Immature natural killer cell (primary cell): ENCODE results near the gene INSYN1. TPM values are rescaled to one million over a fixed set of nuclear protein-coding genes. Genes with fewer than 3 reads are reported as not detected.
"Not testable (repeated sequence)": the region's sequence is repeated elsewhere in the genome, so short reads cannot be mapped to it uniquely, and the experiment has no call there.

Experiments used
- DNase-seq, 3 donors: peaks; one replicate each; pipeline ENCODE4 v3.0.0; 2022; ENCODE audit warnings: mixed read lengths in 1 of 3
- H3K27ac Mint-ChIP-seq, 6 donors: one replicate each; pipeline ENCODE4 v1.8.0; 2020; ENCODE audit warnings: mixed read lengths in 6 of 6, mild to moderate bottlenecking in 5 of 6, inconsistent platforms in 4 of 6, moderate library complexity in 3 of 6
- H3K27me3 Mint-ChIP-seq, 3 donors: one replicate each; pipeline ENCODE4 v1.8.0; 2020 to 2021; ENCODE audit warnings: low read depth in 3 of 3, mild to moderate bottlenecking in 3 of 3, mixed read lengths in 3 of 3, moderate library complexity in 3 of 3, inconsistent platforms in 1 of 3
- H3K36me3 Mint-ChIP-seq, 3 donors: one replicate each; pipeline ENCODE4 v1.8.0; 2020; ENCODE audit warnings: mixed read lengths in 3 of 3, inconsistent platforms in 2 of 3, mild to moderate bottlenecking in 2 of 3
- H3K4me1 Mint-ChIP-seq, 2 donors: one replicate each; pipeline ENCODE4 v1.8.0; 2020; ENCODE audit warnings: inconsistent platforms in 2 of 2, mild to moderate bottlenecking in 2 of 2, mixed read lengths in 2 of 2, moderate library complexity in 1 of 2
- H3K4me3 Mint-ChIP-seq, 5 donors: one replicate each; pipeline ENCODE4 v1.8.0; 2020; ENCODE audit warnings: mild to moderate bottlenecking in 5 of 5, mixed read lengths in 5 of 5, inconsistent platforms in 3 of 5, moderate library complexity in 3 of 5
- H3K9me3 Mint-ChIP-seq, 6 donors: one replicate each; pipeline ENCODE4 v1.8.0; 2020; ENCODE audit warnings: mild to moderate bottlenecking in 6 of 6, mixed read lengths in 6 of 6, inconsistent platforms in 4 of 6, moderate library complexity in 3 of 6
- polyA plus RNA-seq, 3 donors: library from polyadenylated mRNA; unstranded; fragments of 300-500 nt; fragmentation: Illumina TruSeq; gene quantifications; one replicate each; pipeline ENCODE4 v1.2.3, GENCODE V29; 2021

The INSYN1 gene
- polyA plus RNA-seq, 3 donors from 2014 or later, result not detected

DNA sequence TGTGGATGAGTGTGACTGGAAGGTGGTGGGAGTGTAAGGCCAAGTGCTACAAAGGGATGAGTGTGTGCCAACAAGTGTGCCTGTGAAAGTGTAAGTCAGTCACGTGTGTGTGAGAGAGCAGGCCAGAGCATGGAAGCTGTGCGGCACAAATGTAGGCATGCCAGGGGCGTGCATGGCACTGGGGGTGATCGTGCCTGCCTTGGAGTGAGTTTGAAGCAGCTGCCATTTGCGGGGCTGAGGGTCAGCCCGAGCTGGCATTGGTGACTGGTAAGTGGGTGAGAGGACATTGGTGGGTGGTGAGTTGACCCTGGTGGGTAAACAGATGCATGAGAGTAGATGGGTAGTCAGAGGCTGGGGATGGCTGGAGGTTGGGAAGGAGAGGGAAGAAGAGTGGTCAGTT is 44.5 kb downstream of the INSYN1 start:
- Mint-ChIP-seq H3K4me3 (no peak overlapping the region), H3K9me3 (no peaks in the 10 kb centered on the region), H3K27ac (no peak overlapping the region), H3K27me3 (peaks cover 0 to 10% (median 4%) of the 10 kb centered on the region in 3 donors), H3K4me1 (no peaks in the 10 kb centered on the region), H3K36me3 (no peaks in the 10 kb centered on the region)
- DNase-seq, result no peak

DNA sequence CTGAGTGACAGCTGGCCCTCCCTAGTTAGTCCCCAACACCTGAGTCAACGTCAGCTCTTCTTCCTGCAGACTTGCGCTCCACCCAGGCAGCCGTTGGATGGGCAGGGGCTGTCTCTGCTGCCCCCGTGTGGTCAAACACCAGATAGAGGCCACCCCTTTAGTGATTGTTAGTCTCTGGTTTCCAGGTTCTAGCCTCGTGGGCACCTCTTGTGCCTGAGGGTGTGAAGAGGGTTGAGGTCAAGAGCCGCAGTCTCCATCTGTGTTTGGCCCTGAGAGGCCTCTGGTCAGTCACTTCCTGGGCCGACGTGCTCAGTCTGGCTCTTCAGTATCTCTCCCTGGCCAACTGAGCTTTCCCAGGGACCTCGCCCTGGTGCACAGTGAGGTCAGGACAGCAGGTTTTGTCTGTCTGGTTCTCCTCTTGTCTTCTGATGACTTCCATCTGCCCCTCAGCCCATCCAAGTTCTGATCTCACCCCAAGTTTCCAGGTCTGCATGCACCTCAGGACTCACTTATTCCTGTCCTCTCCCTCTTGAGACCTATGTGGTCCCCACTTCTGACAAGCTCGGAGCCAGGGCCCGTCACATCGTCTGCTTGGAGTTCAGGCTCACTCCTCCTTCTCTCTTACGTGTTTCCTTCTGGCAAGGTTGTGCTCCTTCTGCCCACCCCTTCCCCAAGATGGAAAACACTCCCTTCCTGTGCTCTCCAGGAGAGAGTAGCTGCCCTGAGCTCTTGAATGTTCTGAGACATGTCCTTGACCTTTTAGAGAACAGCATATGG is 48.1 kb downstream of the INSYN1 start:
- Mint-ChIP-seq H3K9me3 (peaks cover 0 to 2% (median 0%) of the 10 kb centered on the region in 6 donors), H3K27ac (no peak overlapping the region), H3K4me3 (no peak overlapping the region), H3K4me1 (no peaks in the 10 kb centered on the region), H3K27me3 (peaks cover 2 to 10% (median 10%) of the 10 kb centered on the region in 3 donors), H3K36me3 (no peaks in the 10 kb centered on the region)
- peak; percentile 13 to 36 (median 19) for DNase-seq

DNA sequence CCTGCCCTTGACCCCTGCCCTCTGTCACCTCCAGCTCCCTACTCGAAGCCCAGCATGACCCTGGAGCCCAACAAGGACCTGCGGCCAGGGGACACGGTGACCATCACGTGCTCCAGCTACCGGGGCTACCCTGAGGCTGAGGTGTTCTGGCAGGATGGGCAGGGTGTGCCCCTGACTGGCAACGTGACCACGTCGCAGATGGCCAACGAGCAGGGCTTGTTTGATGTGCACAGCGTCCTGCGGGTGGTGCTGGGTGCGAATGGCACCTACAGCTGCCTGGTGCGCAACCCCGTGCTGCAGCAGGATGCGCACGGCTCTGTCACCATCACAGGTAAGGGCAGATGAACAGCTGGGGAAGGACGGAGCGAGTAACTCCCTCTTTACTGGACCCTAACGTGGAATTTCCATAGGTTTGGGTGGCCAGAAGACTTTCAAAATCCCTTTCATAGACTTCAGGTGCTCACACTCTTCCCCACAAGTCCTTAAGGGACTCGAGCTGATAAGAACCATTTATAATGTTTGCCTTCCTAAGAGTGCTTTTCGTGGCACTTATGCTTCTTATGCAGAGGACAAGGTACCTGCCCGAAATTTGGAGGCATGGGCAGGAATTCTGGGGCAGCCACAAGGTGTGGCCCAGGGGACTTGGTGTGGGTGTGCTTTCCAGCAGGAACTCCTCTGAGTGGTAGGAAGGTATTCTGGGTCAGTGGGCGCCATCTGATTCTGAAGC is 48.8 kb downstream of the INSYN1 start:
- H3K9me3 Mint-ChIP-seq, H3K36me3 Mint-ChIP-seq, H3K27ac Mint-ChIP-seq, H3K4me3 Mint-ChIP-seq, DNase-seq, H3K4me1 Mint-ChIP-seq: not testable (repeated sequence)
- H3K27me3 Mint-ChIP-seq, result peaks cover 2 to 10% (median 6%) of the 10 kb centered on the region in 3 donors

DNA sequence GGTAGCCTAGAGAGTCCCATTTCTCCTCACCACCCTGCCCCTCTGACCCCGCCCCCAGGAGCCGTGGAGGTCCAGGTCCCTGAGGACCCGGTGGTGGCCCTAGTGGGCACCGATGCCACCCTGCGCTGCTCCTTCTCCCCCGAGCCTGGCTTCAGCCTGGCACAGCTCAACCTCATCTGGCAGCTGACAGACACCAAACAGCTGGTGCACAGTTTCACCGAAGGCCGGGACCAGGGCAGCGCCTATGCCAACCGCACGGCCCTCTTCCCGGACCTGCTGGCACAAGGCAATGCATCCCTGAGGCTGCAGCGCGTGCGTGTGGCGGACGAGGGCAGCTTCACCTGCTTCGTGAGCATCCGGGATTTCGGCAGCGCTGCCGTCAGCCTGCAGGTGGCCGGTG is 49.5 kb downstream of the INSYN1 start:
- peaks cover 2 to 15% (median 9%) of the 10 kb centered on the region in 3 donors for H3K27me3 Mint-ChIP-seq
- not testable (repeated sequence) for H3K4me1 Mint-ChIP-seq, H3K27ac Mint-ChIP-seq, H3K9me3 Mint-ChIP-seq, H3K36me3 Mint-ChIP-seq, H3K4me3 Mint-ChIP-seq, DNase-seq

DNA sequence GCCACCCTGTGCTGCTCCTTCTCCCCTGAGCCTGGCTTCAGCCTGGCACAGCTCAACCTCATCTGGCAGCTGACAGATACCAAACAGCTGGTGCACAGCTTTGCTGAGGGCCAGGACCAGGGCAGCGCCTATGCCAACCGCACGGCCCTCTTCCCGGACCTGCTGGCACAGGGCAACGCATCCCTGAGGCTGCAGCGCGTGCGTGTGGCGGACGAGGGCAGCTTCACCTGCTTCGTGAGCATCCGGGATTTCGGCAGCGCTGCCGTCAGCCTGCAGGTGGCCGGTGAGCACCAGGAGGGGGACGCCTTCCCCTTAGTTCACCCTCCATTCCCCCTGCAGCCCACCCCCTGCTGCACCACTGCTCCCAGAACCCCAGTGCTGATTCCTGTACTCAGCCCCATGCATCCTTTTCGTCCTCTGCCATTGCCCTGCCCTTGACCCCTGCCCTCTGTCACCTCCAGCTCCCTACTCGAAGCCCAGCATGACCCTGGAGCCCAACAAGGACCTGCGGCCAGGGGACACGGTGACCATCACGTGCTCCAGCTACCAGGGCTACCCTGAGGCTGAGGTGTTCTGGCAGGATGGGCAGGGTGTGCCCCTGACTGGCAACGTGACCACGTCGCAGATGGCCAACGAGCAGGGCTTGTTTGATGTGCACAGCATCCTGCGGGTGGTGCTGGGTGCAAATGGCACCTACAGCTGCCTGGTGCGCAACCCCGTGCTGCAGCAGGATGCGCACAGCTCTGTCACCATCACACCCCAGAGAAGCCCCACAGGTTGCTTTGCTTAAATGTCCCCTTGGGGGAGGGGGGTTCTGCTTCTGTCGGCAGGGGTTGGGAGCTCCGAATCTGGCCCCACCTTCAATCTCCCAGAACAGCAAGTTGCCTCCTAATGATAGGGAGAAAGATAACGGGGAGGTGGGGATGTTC is 50.6 kb downstream of the INSYN1 start:
- H3K36me3 Mint-ChIP-seq, H3K27ac Mint-ChIP-seq, H3K4me1 Mint-ChIP-seq, DNase-seq, H3K4me3 Mint-ChIP-seq, H3K9me3 Mint-ChIP-seq: not testable (repeated sequence)
- H3K27me3 Mint-ChIP-seq, result peaks cover 2 to 13% (median 10%) of the 10 kb centered on the region in 3 donors

DNA sequence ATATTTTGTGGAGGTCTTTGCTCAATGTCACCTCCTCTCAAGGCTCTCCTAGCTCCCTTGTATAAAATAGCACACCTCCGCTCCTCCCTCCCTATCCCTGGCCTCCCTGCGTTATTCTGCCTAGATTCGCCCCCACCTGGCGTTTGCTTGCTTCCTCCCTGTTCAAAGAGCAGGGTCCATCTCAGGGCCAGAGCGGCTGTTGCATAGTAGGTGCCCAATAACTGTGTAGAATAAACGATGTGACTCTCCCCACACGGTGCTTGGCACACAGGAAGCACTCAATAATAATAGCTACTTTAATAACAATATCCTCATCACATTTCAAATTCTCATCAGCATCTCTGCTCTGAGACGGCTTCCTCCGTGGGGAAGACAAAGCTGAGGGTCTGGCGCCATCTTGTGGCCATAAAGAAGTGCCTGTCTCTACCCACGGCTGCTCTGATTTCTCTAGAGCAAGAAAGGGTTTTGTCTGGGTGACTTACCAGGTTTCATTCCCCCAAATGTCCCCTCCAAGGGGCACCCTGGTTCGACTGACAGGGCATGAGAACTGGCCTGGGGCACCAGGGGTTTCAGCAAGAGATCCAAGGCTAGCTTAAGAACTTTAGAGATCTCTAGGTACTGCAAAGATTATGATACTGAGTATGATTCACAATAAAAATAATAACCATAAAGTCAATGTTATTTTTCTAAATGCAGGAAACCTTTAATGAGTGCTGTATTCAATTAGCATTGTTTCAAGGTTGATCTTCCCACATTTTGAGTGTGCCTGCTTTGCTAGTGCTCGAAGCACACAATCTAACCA is 52.9 kb downstream of the INSYN1 start:
- no peak overlapping the region for H3K27ac Mint-ChIP-seq
- no peaks in the 10 kb centered on the region for H3K36me3 Mint-ChIP-seq
- peaks cover 11 to 22% of the 10 kb centered on the region in 2 donors for H3K4me1 Mint-ChIP-seq
- peaks cover 5 to 21% (median 19%) of the 10 kb centered on the region in 3 donors for H3K27me3 Mint-ChIP-seq
- peak; percentile 50 to 61 (median 57) for DNase-seq
- peaks cover 0 to 2% (median 0%) of the 10 kb centered on the region in 6 donors for H3K9me3 Mint-ChIP-seq
- peak overlapping the region in 1 of 5 donors; percentile 28 for H3K4me3 Mint-ChIP-seq

DNA sequence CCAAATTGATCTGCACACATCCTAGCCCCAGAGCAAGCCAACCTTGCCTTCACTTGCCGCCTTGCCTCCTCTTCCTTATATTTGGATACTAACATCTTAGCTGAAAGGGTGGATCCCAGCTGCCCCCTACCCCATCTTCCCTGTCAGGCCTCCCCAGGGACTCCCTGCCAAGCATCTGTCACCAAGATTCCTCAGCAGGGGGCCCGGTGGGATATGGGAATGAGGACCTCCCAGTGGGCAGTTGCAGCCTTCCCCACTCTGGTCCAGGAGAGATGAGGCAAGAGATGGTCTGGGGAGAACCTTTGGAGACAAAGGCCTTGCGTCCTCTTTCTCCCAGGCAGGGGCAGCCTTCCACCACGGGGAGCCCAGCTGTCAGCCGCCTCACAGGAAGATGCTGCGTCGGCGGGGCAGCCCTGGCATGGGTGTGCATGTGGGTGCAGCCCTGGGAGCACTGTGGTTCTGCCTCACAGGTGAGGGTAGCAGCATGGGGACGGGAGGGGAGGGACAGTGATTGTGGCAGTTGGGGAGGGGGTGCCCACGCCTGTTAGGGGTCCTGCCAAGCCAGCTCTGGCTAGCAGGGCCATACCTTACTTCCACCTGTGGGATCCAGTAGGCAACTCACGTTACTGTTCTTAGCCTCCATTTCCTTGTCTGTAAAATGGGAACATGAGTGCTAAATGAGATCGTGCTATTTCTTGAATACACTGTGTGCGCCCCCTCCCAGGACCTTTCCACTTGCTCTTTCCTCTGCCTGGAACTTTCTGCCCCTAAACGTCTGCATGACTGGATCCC is 53.7 kb downstream of the INSYN1 start:
- Mint-ChIP-seq H3K4me3 (peak overlapping the region in 1 of 5 donors; percentile 7), H3K27ac (peak overlapping the region in 1 of 6 donors; percentile 9), H3K9me3 (peaks cover 0 to 2% (median 0%) of the 10 kb centered on the region in 6 donors), H3K36me3 (no peaks in the 10 kb centered on the region), H3K27me3 (peaks cover 6 to 21% (median 19%) of the 10 kb centered on the region in 3 donors), H3K4me1 (peaks cover 11 to 22% of the 10 kb centered on the region in 2 donors)
- DNase-seq, result no peak

DNA sequence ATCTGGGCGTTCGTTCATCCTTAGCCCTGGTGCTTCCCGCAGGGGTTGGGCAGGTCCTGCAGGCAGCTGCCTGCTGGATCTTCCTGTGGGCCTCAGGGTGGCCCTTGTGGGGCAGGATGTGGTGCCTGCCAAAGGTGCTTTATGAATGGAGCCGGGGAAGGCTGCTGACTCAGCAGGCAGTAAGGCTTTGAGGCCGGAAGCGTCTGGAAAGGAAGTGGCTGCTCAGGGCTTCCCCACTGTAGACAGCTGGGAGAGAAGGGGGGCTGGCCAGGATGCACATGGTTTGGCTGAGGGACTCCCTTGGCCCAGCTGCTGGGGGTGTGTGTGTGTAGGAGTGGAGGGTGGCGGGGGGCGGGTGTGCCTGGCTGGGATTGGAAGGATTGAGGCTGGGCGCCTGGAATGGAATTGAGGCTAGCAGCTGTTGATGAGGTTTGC is 56.1 kb downstream of the INSYN1 start:
- H3K27ac Mint-ChIP-seq, result peak overlapping the region in 2 of 6 donors; percentile 38 to 54
- peaks cover 0 to 2% (median 0%) of the 10 kb centered on the region in 6 donors for H3K9me3 Mint-ChIP-seq
- peak overlapping the region in 4 of 5 donors; percentile 3 to 60 (median 42) for H3K4me3 Mint-ChIP-seq
- peaks cover 11 to 22% of the 10 kb centered on the region in 2 donors for H3K4me1 Mint-ChIP-seq
- H3K27me3 Mint-ChIP-seq, result peaks cover 11 to 30% (median 19%) of the 10 kb centered on the region in 3 donors
- peak; percentile 57 to 66 (median 57) for DNase-seq
- H3K36me3 Mint-ChIP-seq, result no peaks in the 10 kb centered on the region

DNA sequence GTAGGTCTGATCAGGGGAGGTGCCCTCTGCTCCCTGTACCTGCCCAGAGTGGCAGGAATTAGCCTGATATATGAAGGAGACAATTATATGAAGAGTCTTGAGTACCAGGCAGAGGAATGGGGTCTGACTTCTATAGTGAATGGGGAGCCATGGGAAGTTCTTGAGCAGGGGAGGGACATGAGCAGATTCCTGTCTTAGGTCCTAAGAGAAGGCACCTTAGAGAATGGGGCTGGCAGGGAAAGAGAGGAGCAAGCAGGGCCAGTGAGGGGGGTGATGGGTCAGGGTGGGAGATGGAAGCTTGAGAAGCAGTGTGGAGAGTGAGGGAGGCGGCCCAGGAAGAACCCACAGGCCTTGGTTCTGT is 56.5 kb downstream of the INSYN1 start:
- Mint-ChIP-seq H3K27ac (peak overlapping the region in 3 of 6 donors; percentile 38 to 54 (median 52)), H3K27me3 (peaks cover 9 to 30% (median 17%) of the 10 kb centered on the region in 3 donors), H3K4me1 (peaks cover 11 to 22% of the 10 kb centered on the region in 2 donors), H3K4me3 (peak overlapping the region in 4 of 5 donors; percentile 3 to 60 (median 42)), H3K36me3 (no peaks in the 10 kb centered on the region), H3K9me3 (peaks cover 0 to 2% (median 0%) of the 10 kb centered on the region in 6 donors)
- DNase-seq, result no peak

DNA sequence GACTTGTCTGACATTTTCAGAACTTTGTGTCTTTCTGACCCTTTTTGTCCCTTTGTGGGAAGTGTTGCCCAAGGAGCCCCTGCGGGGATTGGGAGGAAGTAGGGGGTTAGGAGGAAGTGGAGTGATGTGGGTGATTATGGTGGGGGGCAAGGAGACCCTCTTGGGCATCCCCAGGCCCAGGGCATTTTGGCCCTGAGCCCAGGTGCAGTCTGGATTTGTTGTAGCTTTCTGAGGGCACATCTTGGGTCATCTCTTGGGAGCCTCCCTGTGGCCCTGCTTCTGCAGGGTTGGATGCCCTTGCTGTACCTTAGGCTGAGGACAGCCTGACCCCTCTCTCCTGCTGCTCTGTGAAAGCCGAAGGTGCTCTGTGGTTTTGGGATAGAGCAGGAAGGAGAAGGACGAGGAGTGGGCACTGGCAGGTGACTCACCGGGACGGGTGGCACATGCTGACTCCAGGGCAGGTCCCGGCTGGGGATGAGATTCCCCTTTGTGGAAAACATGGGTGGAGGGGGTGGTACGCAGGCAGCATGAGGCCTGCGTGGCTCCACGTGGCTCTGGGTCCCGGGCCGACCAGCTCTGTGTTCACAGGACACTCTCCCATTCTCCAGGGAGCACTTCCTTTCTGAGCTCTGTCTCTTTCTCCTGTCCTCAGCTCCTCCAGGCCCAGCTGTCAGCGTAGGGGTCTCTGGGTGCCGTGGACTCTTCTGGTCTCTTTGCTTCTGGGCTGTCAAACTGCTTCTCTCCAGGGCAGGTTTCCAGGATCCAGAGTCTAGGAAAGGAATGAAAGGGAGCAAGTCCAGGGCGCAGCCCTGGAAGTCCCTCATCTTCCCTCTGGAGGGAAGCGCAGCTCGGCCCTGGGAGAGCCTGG is 57.1 kb downstream of the INSYN1 start:
- Mint-ChIP-seq H3K4me1 (peaks cover 11 to 22% of the 10 kb centered on the region in 2 donors), H3K27ac (peak overlapping the region in 1 of 6 donors; percentile 52), H3K4me3 (no peak overlapping the region), H3K9me3 (peaks cover 0 to 2% (median 0%) of the 10 kb centered on the region in 6 donors), H3K36me3 (no peaks in the 10 kb centered on the region), H3K27me3 (peaks cover 9 to 30% (median 15%) of the 10 kb centered on the region in 3 donors)
- no peak for DNase-seq

DNA sequence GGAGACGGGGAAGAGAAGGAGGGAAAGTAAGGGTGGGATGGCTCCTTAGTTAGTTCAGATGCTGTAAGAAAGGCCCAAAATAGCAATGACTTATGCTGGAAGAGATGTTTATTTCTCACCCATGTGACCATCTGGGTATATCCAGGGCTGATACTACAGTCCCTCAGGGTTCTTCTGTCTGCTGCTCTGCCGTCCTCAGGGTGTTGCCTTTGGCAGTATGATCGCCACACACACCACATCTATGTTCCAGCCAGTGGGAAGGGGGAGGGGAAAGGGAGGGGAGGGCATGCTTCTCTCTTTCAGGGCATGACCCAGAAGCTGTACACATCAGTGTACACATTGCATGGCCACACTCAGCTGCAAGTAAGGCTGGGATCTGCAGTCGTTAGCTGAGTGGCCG is 58.7 kb downstream of the INSYN1 start:
- Mint-ChIP-seq H3K36me3 (no peaks in the 10 kb centered on the region), H3K9me3 (no peaks in the 10 kb centered on the region), H3K4me1 (peaks cover 11 to 22% of the 10 kb centered on the region in 2 donors), H3K27me3 (peaks cover 9 to 26% (median 13%) of the 10 kb centered on the region in 3 donors), H3K27ac (no peak overlapping the region), H3K4me3 (no peak overlapping the region)
- DNase-seq, result no peak
